Body of pancreas (tissue), 4 donors: ENCODE results near the gene STPG4. TPM values are rescaled to one million over a fixed set of nuclear protein-coding genes. Genes with fewer than 3 reads are reported as not detected.
A peak's percentile ranks its signal among the peaks of the same experiment; 100 is the strongest.

Source experiments
- ATAC-seq: fragments of 150-250 bp; one replicate; pipeline ENCODE4 v1.9.1; 2016
- DNase-seq, 4 donors: peaks; one replicate each; pipeline ENCODE4 v3.0.0-alpha.2; 2019
- H3K27ac ChIP-seq, 4 donors: fragments of 200-600 bp; sonication (generic); 1 replicate in 3 of 4; 2 replicates in 1 of 4; pipeline versions ENCODE4 v1.5.1 to v1.6.1; 2016 to 2019; ENCODE audit warnings: mild to moderate bottlenecking in 1 of 4, mixed read lengths in 1 of 4, moderate library complexity in 1 of 4
- H3K27me3 ChIP-seq, 2 donors: fragments of 200-600 bp; sonication (generic); one replicate each; pipeline ENCODE4 v1.6.0; 2016; ENCODE audit warnings: mild to moderate bottlenecking in 1 of 2
- H3K36me3 ChIP-seq, 2 donors: fragments of 200-600 bp; sonication (generic); replicated peaks in 1 of 2; 2 replicates each; pipeline ENCODE4 v1.5.1; 2016; ENCODE audit warnings: low read depth in 2 of 2; ENCODE audit not compliant: insufficient read depth in 1 of 2
- H3K4me1 ChIP-seq: fragments of 200-600 bp; sonication (generic); one replicate; pipeline ENCODE4 v1.6.0; 2016
- H3K4me3 ChIP-seq, 2 donors: fragments of 200-600 bp; sonication (generic); 1 replicate in 1 of 2; 2 replicates in 1 of 2; pipeline ENCODE4 v1.5.1; 2016 to 2019
- H3K9me3 ChIP-seq, 3 donors: fragments of 200-600 bp; sonication (generic); 1 replicate in 2 of 3; 2 replicates in 1 of 3; pipeline ENCODE4 v1.5.1; 2016
- POLR2A ChIP-seq, 3 donors: fragments of 450-650 bp; IDR thresholded peaks; one replicate each; pipeline ENCODE4 v1.6.1; 2016; ENCODE audit warnings: antibody characterized with exemption in 3 of 3, mild to moderate bottlenecking in 2 of 3
- WGBS, 2 donors: methylation state at CpG; one replicate each; pipeline ENCODE4 v1.1.5; 2017; 5-methylcytosine and 5-hydroxymethylcytosine counted together
- intact Hi-C: fragments of 100-400 bp; cut with DNase I; formaldehyde crosslinking; loops from one replicate; pipeline ENCODE4 v1.15.1; 2023
- total RNA-seq, 2 donors: library from RNA; depleted of rRNA; stranded (reverse); fragments of >200 nt; gene quantifications; one replicate each; pipeline ENCODE4 v1.1.0, GENCODE V29; 2016
- TF ChIP-seq, protein P1 (sequence below), 7 experiments: fragments of 450-650 bp in 4 of 7; fragments of 200-600 bp in 3 of 7; sonication (generic) in 3 of 7; IDR thresholded peaks; one replicate each; pipeline ENCODE4 v1.5.1; 2016 to 2019; ENCODE audit warnings: antibody characterized with exemption in 7 of 7

STPG4 gene
- total RNA-seq, 2 donors from 2014 or later = not detected

DNA sequence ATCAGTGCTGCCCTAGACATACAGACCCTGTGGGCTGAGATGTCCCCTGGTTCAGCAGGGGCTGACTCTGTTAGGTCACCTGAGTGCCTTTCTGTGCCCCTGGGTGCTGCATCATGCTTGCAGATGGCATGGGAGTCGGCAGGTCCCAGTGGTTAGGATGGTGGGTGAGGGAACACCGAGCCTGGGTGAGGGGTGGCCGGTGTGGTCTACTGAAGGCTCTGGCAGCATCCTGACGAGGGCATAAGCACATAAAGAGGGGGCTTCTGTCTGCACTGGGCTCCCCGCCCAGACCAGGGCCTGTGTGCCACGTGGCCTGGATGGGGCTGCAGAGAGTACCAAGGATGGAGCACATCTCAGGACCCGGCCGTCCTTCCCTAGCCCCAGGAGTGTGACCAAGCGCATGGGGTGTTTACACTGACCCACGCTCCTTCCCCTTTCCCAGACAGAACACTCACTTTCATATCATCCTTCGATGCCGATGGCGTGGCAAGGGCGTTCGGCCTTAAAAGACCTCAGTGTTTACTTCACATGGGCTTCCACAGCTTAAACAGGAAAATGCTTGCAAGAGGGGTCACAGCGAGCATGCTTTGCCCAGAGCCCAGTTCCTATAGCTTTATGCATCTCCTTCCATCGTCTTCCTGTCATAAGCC lies 115.1 kb downstream of the STPG4 start:
- H3K36me3 ChIP-seq = no peaks in the 10 kb centered on the region
- H3K4me3 ChIP-seq = no peak overlapping the region
- DNase-seq (no peak), ATAC-seq (no peak)
- peaks cover 26% of the 10 kb centered on the region for H3K4me1 ChIP-seq
- no peaks in the 10 kb centered on the region for H3K27me3 ChIP-seq
- no peak for TF ChIP-seq POLR2A (IDR thresholded peaks at IDR 0.05)
- TF ChIP-seq, protein P1, sequence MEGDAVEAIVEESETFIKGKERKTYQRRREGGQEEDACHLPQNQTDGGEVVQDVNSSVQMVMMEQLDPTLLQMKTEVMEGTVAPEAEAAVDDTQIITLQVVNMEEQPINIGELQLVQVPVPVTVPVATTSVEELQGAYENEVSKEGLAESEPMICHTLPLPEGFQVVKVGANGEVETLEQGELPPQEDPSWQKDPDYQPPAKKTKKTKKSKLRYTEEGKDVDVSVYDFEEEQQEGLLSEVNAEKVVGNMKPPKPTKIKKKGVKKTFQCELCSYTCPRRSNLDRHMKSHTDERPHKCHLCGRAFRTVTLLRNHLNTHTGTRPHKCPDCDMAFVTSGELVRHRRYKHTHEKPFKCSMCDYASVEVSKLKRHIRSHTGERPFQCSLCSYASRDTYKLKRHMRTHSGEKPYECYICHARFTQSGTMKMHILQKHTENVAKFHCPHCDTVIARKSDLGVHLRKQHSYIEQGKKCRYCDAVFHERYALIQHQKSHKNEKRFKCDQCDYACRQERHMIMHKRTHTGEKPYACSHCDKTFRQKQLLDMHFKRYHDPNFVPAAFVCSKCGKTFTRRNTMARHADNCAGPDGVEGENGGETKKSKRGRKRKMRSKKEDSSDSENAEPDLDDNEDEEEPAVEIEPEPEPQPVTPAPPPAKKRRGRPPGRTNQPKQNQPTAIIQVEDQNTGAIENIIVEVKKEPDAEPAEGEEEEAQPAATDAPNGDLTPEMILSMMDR (IDR thresholded peaks at IDR 0.05) = no peak
- intact Hi-C loops = no loop called here
- H3K9me3 ChIP-seq = no peaks in the 10 kb centered on the region
- H3K27ac ChIP-seq = no peak overlapping the region
- 84 to 99% methylated on average over 11 to 17 of the region's 17 CpGs for WGBS, 2 donors

DNA sequence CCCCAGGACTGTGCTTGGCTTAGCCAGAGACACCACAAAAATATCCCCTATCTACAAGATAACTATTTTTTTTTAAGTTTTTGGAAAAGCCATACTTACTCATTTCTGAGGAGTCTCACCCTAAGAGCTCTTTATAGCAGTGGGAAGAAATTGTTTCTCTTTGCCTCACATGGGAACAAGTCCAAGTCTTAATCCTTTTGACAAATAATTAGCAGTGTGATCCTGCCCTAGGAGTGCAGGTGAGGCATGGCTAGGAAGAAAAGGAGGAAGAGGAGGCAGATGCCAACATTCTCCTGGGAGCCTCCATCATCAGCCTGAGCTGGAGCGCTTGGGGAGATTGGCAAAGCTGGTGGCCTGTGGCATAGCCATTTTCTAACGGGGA lies 115.6 kb downstream of the STPG4 start:
- Histone ChIP-seq H3K4me1 (peaks cover 31% of the 10 kb centered on the region), H3K9me3 (no peaks in the 10 kb centered on the region), H3K27ac (no peak overlapping the region), H3K27me3 (no peaks in the 10 kb centered on the region), H3K4me3 (no peak overlapping the region), H3K36me3 (no peaks in the 10 kb centered on the region)
- TF ChIP-seq POLR2A (IDR thresholded peaks at IDR 0.05) = no peak
- intact Hi-C loops = no loop called here
- DNase-seq = no peak
- no peak for ATAC-seq
- WGBS, 2 donors = 92 to 95% methylated on average over 2 of the region's 2 CpGs

DNA sequence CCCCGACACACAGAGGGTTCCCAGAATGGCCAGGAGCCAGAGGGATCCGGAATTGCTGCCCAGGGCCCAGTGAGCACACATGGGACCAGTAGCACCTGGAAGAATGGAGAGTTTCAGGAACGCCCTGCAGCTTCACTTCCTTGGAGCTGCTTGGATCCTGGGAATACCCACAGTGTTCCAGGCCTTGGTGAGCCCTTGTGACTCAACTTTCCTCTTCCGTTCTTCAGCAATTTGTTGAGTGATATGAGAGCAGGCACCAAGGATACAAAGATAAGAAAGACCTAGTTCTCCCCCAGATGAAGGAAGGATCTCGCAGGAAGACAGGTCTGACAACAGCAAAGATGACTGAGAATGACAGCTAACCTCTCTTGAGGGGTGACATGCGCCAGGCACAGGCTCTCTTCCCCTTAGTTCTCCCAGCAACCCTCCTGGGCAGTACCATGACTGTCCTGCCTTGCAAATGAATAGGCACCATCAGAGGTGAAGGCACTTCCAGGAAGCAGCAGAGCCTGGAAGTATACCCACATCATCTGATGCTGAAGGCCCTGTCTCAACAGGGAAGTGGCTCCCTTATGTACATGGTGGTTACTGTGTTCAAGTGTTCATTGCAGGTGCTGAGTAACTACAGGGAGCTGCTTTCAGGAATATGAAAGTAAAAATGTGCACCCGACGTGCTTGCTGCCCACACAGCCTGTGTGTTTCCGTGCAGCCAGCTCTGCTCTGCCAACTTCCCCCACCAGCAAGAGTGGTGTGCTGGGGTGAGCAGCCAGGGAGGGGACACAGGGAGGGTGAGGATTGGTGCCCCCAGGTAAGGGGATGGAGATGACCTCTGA lies 116.2 kb downstream of the STPG4 start:
- intact Hi-C loops = no loop called here
- no peak overlapping the region for H3K4me3 ChIP-seq
- H3K27me3 ChIP-seq = no peaks in the 10 kb centered on the region
- no peaks in the 10 kb centered on the region for H3K9me3 ChIP-seq
- ATAC-seq (no peak), DNase-seq (peak in 2 of 4 donors; percentile 45 to 48)
- no peaks in the 10 kb centered on the region for H3K36me3 ChIP-seq
- H3K4me1 ChIP-seq = peaks cover 37% of the 10 kb centered on the region
- WGBS, 2 donors = 68 to 82% methylated on average over 9 of the region's 9 CpGs
- H3K27ac ChIP-seq = no peak overlapping the region
- TF ChIP-seq, protein P1 (IDR thresholded peaks at IDR 0.05) = no peak
- TF ChIP-seq POLR2A (IDR thresholded peaks at IDR 0.05) = no peak

DNA sequence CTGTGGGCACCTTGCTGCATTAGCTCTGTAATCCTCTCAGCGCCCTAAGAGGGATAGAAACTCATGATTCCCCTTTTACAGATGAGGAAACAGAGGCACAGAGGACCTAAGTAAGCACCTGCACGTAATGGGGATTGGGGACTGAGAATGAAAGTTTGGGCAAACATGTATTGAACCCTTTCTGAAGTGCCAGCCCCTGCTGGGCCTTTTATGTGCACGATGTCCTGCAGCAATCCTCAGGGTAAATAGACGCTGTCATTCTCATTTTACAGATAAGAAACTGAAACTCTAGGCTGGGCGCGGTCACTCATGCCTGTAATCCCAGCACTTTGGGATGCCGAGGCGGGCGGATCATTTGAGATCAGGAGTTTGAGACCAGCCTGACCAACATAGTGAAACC lies 117.4 kb downstream of the STPG4 start:
- H3K36me3 ChIP-seq = no peaks in the 10 kb centered on the region
- 90 to 92% methylated on average over 9 of the region's 9 CpGs for WGBS, 2 donors
- no peaks in the 10 kb centered on the region for H3K27me3 ChIP-seq
- H3K4me1 ChIP-seq = peaks cover 38% of the 10 kb centered on the region
- no peak for DNase-seq
- no peak overlapping the region for H3K27ac ChIP-seq
- no peak overlapping the region for H3K4me3 ChIP-seq
- TF ChIP-seq, protein P1 (IDR thresholded peaks at IDR 0.05) = no peak
- no peak for TF ChIP-seq POLR2A (IDR thresholded peaks at IDR 0.05)
- no peaks in the 10 kb centered on the region for H3K9me3 ChIP-seq
- intact Hi-C loops = no loop called here
- no peak for ATAC-seq

Other genes starting within 250 kb of the STPG4 start
- 10 to 100 TPM; 42.2 to 73.7 TPM for gene MCFD2, start 239.5 kb downstream of the STPG4 start, total RNA-seq
- 10 to 100 TPM; 33.5 to 51.7 TPM for gene TTC7A, start 214.1 kb downstream of the STPG4 start, total RNA-seq
- 100 to 1,000 TPM; 167 to 208 TPM for gene CALM2, start 21.2 kb upstream of the STPG4 start, total RNA-seq
- gene EPCAM, start 214.0 kb upstream of the STPG4 start, total RNA-seq = 10 to 100 TPM; 74.8 to 87.7 TPM
- 1 to 10 TPM; 9.9 TPM for gene MSH2, start 247.8 kb upstream of the STPG4 start, total RNA-seq